Rectal smooth muscle tissue (tissue), 1 donor: ENCODE measurements around the gene PSENEN.

ENCODE experiments used
- H3K27ac ChIP-seq: one replicate; pipeline ENCODE4 v1.7.0; 2013; ENCODE audit warnings: low read depth, low read length, inconsistent platforms
- H3K27me3 ChIP-seq: one replicate; pipeline ENCODE4 v1.7.0; 2013; ENCODE audit warnings: low read length; ENCODE audit not compliant: control insufficient read depth, insufficient read depth
- H3K36me3 ChIP-seq: one replicate; pipeline ENCODE4 v1.7.0; 2013; ENCODE audit warnings: low read length; ENCODE audit not compliant: control insufficient read depth, insufficient read depth
- H3K4me1 ChIP-seq: one replicate; pipeline ENCODE4 v1.7.0; 2013; ENCODE audit warnings: low read length; ENCODE audit not compliant: control insufficient read depth, insufficient read depth
- H3K4me3 ChIP-seq: one replicate; pipeline ENCODE4 v1.7.0; 2013; ENCODE audit warnings: low read length
- H3K9ac ChIP-seq: one replicate; pipeline ENCODE4 v1.7.0; 2013; ENCODE audit warnings: low read length

PSENEN gene

DNA sequence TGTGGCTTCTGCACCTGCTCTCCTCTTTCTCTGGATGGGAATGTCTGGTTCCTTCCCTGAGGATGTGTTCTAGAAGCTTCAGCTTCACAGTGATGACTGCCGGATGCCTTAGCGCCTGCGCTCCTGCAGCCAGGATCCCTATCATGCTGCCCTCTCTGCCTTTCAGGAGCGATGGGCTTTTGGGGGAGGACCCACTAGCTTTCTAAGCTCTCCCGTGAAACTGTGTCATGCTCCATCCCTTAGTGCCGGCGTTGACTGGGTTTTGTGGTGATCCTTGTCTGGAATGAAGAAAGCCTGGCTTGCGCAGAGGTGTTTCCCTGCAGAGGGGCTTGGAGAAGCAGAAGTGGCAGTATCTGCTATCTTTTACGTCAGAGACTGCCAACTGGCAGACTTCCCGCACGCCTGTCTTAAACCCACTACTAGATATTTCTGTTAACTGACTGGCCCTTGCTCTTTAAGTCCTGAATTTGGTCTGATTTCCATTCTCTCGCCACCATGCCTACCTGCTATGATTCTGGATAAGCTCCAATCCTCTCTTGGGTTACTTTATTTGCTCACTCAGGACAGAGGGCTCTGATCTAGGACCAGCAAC lies 31.5 kb upstream of the PSENEN start:
- no peaks in the 10 kb centered on the region for H3K27me3 ChIP-seq
- no peak overlapping the region for H3K27ac ChIP-seq
- no peak overlapping the region for H3K9ac ChIP-seq
- H3K36me3 ChIP-seq: no peaks in the 10 kb centered on the region
- peaks cover 11% of the 10 kb centered on the region for H3K4me1 ChIP-seq
- H3K4me3 ChIP-seq: no peak overlapping the region

DNA sequence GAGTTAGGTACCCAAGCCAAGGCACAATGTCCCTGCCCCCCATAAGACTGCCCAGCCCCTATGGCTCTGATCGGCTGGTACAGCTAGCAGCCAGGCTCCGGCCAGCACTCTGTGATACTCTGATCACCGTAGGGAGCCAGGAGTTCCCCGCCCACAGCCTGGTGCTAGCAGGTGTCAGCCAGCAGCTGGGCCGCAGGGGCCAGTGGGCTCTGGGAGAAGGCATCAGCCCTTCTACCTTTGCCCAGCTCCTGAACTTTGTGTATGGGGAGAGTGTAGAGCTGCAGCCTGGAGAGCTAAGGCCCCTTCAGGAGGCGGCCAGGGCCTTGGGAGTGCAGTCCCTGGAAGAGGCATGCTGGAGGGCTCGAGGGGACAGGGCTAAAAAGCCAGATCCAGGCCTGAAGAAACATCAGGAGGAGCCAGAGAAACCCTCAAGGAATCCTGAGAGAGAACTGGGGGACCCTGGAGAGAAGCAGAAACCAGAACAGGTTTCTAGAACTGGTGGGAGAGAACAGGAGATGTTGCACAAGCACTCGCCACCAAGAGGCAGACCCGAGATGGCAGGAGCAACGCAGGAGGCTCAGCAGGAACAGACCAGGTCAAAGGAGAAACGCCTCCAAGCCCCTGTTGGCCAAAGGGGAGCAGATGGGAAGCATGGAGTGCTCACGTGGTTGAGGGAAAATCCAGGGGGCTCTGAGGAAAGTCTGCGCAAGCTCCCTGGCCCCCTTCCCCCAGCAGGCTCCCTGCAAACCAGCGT lies 30.7 kb upstream of the PSENEN start:
- Histone ChIP-seq H3K4me3 (no peak overlapping the region), H3K9ac (no peak overlapping the region), H3K27ac (no peak overlapping the region), H3K36me3 (peaks cover 4% of the 10 kb centered on the region), H3K4me1 (peaks cover 16% of the 10 kb centered on the region), H3K27me3 (no peaks in the 10 kb centered on the region)

DNA sequence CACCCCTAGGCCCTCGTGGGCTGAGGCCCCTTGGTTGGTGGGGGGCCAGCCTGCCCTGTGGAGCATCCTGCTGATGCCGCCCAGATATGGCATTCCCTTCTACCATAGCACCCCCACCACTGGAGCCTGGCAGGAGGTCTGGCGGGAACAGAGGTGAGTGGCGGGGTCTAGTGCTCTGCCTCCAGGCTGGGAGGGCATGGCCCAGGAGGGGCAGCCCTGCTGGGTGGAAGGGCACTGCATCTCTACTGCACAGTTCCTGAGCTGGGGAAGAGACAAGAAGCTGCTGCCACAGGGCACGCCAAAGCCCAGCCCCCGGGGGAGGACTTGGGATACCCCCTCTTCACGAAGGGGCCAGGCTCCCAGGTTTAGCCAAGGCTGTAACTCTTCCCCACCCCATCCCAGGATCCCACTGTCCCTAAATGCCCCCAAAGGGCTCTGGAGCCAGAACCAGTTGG lies 30.1 kb upstream of the PSENEN start:
- H3K9ac ChIP-seq: no peak overlapping the region
- H3K27ac ChIP-seq: no peak overlapping the region
- H3K27me3 ChIP-seq: no peaks in the 10 kb centered on the region
- peaks cover 7% of the 10 kb centered on the region for H3K36me3 ChIP-seq
- H3K4me1 ChIP-seq: peaks cover 16% of the 10 kb centered on the region
- peak overlapping the region; percentile 90 for H3K4me3 ChIP-seq

DNA sequence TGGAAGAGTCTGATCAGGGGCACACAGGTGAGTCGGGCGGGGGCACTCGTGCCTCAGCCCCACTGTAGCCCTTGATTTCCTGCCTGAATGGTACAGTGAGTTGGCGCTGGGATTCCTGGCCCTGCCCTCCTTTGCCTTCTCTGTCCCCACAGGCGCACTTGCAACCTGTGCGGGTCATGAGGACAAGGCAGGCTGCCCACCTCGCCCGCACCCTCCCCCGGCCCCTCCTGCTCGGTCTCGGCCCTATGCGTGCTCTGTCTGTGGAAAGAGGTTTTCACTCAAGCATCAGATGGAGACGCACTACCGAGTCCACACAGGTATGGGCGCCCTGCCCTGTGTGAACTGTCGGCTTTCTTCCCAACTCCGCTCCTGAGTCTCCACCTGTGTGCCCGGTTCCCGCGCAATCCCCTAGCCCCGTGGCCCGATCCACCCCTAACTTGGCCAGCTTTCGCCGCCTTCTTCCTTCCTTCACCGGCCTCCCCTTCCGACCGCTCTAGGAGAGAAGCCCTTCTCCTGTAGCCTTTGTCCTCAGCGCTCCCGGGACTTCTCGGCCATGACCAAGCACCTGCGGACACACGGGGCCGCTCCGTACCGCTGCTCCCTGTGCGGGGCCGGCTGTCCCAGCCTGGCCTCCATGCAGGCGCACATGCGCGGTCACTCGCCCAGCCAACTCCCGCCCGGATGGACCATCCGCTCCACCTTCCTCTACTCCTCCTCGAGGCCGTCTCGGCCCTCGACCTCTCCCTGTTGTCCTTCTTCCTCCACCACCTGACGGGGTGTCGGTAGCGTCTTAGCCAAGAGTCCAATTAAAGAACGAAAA lies 29.3 kb upstream of the PSENEN start:
- peaks cover 7% of the 10 kb centered on the region for H3K36me3 ChIP-seq
- H3K4me1 ChIP-seq: peaks cover 16% of the 10 kb centered on the region
- no peaks in the 10 kb centered on the region for H3K27me3 ChIP-seq
- H3K9ac ChIP-seq: peak overlapping the region; percentile 74
- H3K27ac ChIP-seq: peak overlapping the region; percentile 86
- peak overlapping the region; percentile 90 for H3K4me3 ChIP-seq

DNA sequence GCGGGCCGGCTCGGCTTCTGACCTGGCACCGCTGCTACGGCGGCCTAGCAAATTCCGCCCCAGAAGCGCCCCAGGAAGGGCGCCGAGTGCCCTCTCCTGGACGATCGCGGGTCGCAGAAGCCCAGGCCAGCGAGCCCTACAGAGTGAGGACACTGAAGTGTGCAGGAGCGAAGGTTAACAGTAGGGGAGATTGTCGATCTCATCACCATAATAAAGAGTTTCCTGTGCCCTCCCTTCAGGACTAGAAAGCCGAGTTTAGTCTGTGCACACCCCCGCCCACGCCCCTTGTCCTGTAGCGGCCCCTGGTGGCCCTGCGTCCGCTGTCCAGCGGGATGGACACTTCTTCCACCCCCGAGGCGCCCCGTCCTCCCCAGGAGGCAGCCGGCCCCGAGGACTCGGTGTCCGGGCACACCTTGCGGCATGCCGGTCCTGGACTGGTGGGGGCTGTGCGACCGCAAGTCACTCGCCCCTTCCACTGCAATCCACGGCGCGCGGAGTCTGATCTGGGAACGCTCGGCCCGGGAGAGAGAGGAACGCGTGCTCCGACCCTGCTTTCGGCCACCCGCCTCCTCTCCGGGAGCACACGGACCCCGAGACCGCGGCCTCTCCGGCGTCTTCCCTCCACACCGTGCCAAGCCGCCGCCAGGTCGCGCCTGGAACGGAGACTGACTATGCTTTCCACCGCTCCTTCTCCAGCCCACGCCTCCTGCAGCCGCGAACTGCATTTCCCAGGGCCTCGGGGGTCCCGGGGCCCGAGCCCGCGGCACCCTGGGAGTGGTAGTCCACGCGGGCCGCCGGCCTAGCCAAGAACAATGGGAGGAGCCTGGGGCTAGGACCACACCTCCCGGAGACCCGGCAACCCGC lies 28.4 kb upstream of the PSENEN start:
- Histone ChIP-seq H3K27ac (peak overlapping the region; percentile 86), H3K4me3 (peak overlapping the region; percentile 90), H3K4me1 (peaks cover 16% of the 10 kb centered on the region), H3K9ac (peak overlapping the region; percentile 74), H3K36me3 (peaks cover 12% of the 10 kb centered on the region), H3K27me3 (no peaks in the 10 kb centered on the region)

DNA sequence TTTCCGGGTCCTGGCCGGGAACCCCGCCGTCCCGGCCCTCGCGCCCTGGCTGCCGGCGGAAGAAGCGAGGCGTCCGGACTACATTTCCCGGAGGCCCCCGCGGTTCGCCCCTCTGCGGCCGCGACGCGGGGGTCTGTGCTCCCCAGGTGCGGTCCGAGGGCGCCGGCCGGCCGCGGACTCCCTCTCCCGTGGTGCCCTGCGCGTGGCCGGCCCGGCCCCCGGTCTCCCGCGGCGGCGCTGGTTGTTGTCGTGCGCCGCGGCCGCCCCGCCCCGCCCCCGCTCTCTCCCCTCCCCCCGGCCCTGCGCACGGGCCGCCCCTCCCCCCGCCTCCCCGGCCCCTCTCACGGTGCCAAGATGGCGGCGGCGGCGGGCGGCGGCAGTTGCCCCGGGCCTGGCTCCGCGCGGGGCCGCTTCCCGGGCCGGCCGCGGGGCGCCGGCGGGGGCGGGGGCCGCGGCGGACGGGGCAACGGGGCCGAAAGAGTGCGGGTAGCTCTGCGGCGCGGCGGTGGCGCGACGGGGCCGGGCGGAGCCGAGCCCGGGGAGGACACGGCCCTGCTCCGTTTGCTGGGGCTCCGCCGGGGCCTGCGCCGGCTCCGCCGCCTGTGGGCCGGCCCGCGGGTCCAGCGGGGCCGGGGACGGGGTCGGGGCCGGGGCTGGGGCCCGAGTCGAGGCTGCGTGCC lies 27.6 kb upstream of the PSENEN start, which contains the start of gene KMT2B:
KMT2B (plus strand) TSS at position 339 of the 680 bp plus-strand sequence; CDS start at position 355, 16 bp downstream.
- H3K9ac ChIP-seq: peak within 1 kb of the TSS; percentile 90
- H3K4me1 ChIP-seq: peaks cover 16% of the 10 kb centered on the region
- H3K27ac ChIP-seq: peak within 1 kb of the TSS; percentile 86
- peak within 1 kb of the TSS; percentile 92 for H3K4me3 ChIP-seq
- H3K27me3 ChIP-seq: no peaks in the 10 kb centered on the region
- peaks cover 19% of the 10 kb centered on the region for H3K36me3 ChIP-seq

DNA sequence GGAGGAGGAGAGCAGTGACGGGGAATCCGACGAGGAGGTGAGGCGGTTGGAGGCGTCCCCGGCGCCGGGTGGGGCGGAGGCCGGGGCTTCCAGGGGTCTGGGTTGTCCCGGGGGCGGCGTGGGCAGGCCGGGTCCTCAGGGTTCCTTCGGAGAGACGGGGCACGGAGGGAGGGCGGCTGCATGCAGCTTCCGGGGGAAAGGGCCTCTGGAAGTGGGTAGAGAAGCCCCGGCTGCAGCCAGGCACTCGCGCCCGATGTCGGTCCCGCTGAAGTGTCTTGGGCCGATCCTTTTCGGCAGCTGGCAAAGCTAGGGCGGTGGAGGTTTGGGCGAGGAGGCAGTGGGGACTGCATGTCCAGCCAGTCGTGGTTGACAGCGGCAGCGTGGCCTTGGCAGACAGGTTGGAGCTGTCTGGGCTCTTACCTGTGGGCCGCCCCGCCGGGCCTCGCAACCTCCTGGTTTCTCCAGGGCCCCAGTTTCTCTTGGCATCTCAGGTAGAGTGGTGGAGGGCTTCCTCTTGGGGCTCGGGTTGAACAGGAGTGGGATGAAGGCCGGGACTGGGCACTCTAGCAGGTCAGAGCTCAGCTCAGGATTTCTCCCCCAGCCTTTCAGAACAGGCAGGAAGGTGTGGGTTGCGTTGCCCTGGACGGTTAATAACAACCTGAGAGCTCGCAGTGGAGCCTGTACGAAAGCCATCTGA lies 27.0 kb upstream of the PSENEN start:
- Histone ChIP-seq H3K4me3 (peak overlapping the region; percentile 92), H3K27ac (peak overlapping the region; percentile 68), H3K4me1 (peaks cover 16% of the 10 kb centered on the region), H3K9ac (peak overlapping the region; percentile 90), H3K36me3 (peaks cover 26% of the 10 kb centered on the region), H3K27me3 (no peaks in the 10 kb centered on the region)

DNA sequence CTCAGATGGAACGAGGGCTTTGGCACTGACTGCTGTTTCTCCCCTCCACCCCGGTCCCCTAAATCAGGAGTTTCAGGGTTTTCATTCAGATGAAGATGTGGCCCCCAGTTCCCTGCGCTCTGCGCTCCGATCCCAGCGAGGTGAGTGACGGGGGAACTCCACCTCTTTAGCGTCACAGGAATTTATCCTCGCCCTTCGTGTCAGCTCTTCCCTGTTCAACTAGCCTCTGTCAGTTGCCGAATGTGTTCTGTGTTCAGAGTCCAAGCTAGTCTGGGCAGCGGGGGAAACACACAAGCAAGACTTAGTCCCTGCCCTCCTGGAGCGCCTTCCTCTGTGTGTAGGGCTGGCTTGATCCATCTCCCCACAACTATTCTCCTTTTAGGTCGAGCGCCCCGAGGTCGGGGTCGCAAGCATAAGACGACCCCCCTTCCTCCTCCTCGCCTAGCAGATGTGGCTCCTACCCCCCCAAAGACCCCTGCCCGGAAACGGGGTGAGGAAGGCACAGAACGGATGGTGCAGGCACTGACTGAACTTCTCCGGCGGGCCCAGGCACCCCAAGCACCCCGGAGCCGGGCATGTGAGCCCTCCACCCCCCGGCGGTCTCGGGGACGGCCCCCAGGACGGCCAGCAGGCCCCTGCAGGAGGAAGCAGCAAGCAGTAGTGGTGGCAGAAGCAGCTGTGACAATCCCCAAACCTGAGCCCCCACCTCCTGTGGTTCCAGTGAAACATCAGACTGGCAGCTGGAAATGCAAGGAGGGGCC lies 25.9 kb upstream of the PSENEN start:
- Histone ChIP-seq H3K36me3 (peaks cover 35% of the 10 kb centered on the region), H3K27ac (no peak overlapping the region), H3K27me3 (no peaks in the 10 kb centered on the region), H3K4me1 (peaks cover 16% of the 10 kb centered on the region), H3K9ac (no peak overlapping the region), H3K4me3 (peak overlapping the region; percentile 92)

DNA sequence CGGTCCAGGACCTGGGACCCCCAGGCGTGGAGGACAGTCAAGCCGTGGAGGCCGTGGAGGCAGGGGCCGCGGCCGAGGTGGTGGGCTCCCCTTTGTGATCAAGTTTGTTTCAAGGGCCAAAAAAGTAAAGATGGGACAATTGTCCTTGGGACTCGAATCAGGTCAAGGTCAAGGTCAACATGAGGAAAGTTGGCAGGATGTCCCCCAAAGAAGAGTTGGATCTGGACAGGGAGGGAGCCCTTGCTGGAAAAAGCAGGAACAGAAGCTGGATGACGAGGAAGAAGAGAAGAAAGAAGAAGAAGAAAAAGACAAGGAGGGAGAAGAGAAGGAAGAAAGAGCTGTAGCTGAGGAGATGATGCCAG lies 25.3 kb upstream of the PSENEN start:
- Histone ChIP-seq H3K27ac (no peak overlapping the region), H3K4me1 (peaks cover 16% of the 10 kb centered on the region), H3K36me3 (peaks cover 40% of the 10 kb centered on the region), H3K9ac (no peak overlapping the region), H3K27me3 (no peaks in the 10 kb centered on the region), H3K4me3 (no peak overlapping the region)

DNA sequence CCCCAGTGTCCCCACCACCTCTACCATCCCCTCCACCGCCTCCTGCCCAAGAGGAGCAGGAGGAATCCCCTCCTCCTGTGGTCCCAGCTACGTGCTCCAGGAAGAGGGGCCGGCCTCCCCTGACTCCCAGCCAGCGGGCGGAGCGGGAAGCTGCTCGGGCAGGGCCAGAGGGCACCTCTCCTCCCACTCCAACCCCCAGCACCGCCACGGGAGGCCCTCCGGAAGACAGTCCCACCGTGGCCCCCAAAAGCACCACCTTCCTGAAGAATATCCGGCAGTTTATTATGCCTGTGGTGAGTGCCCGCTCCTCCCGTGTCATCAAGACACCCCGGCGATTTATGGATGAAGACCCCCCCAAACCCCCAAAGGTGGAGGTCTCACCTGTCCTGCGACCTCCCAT lies 24.8 kb upstream of the PSENEN start:
- H3K9ac ChIP-seq: no peak overlapping the region
- H3K27me3 ChIP-seq: no peaks in the 10 kb centered on the region
- peaks cover 15% of the 10 kb centered on the region for H3K4me1 ChIP-seq
- no peak overlapping the region for H3K27ac ChIP-seq
- peaks cover 45% of the 10 kb centered on the region for H3K36me3 ChIP-seq
- no peak overlapping the region for H3K4me3 ChIP-seq
